H1 (cell line): Measurements from ENCODE around the gene COL5A1.

ENCODE experiments used
- CTBP2 ChIP-seq: IDR thresholded peaks from 2 replicates; pipeline ENCODE4 v1.7.0; 2011; ENCODE audit warnings: borderline replicate concordance, mild to moderate bottlenecking, moderate library complexity, mixed read lengths, low read length; ENCODE audit not compliant: insufficient read depth, insufficient read length
- EGR1 ChIP-seq: IDR thresholded peaks from 2 replicates; pipeline ENCODE4 v1.6.1; 2011; ENCODE audit warnings: low read depth, low read length, borderline replicate concordance
- EZH2 ChIP-seq: fragments of 200-600 bp; sonication (generic); IDR thresholded peaks from 2 replicates; pipeline ENCODE4 v1.7.1; 2012; ENCODE audit warnings: low read depth, mild to moderate bottlenecking, moderate library complexity, low read length, inconsistent platforms; ENCODE audit not compliant: severe bottlenecking
- POLR2A ChIP-seq, 2 experiments: IDR thresholded peaks; 1 replicate in 1 of 2; 2 replicates in 1 of 2; pipeline ENCODE4 v1.6.1; 2011; ENCODE audit warnings: low read depth in 2 of 2, low read length in 2 of 2, mild to moderate bottlenecking in 2 of 2; ENCODE audit errors: control extremely low read depth in 1 of 2
- SIN3A ChIP-seq, 2 experiments: IDR thresholded peaks in 1 of 2; conservative IDR thresholded peaks in 1 of 2; 2 replicates each; pipeline ENCODE4 v1.6.1; 2011 to 2012; ENCODE audit warnings: low read length in 2 of 2, improper control_type of control experiment in 1 of 2, low read depth in 1 of 2, mild to moderate bottlenecking in 1 of 2
- SUZ12 ChIP-seq: fragments of 200-600 bp; sonication (generic); IDR thresholded peaks from 2 replicates; pipeline ENCODE4 v1.6.1; 2012; ENCODE audit warnings: mild to moderate bottlenecking, inconsistent platforms, low read length, moderate library complexity, mixed read lengths
- TAF1 ChIP-seq: IDR thresholded peaks from 2 replicates; pipeline ENCODE4 v1.6.1; 2011; ENCODE audit warnings: mild to moderate bottlenecking, low read depth, low read length
- TF ChIP-seq, protein P1 (sequence below), 3 experiments: IDR thresholded peaks; 1 replicate in 2 of 3; 2 replicates in 1 of 3; pipeline versions ENCODE4 v1.5.1 to v1.6.1; 2011; ENCODE audit warnings: low read length in 3 of 3, mild to moderate bottlenecking in 3 of 3, inconsistent platforms in 2 of 3, low read depth in 1 of 3, moderate library complexity in 1 of 3; ENCODE audit not compliant: insufficient read depth in 1 of 3; ENCODE audit errors: control extremely low read depth in 1 of 3
- TF ChIP-seq, protein P2 (sequence below): IDR thresholded peaks from 2 replicates; pipeline ENCODE4 v1.6.1; 2011; ENCODE audit warnings: low read depth, mild to moderate bottlenecking, low read length; ENCODE audit not compliant: insufficient read depth

DNA sequence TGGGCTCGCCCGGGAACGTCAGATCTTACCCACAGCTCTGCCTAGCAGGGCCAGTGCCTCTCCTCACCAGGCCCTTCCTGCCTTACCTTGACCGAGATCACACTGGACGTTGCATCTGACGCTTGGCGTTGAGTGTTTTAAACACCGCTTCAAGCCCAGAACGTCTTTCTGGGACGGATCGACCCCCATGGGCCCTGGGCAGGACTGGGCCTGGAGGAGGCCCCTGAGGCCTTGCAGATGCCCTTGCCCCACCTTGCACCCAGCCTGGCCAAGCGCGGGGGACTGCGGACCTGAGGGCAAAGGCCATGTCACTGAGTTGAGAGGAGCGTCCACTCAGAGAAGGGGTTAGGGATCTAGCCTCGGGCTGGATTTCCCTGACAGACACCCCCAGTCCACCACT is 174.7 kb downstream of the COL5A1 start:
- TF ChIP-seq EZH2 = no peak
- TF ChIP-seq, protein P1, sequence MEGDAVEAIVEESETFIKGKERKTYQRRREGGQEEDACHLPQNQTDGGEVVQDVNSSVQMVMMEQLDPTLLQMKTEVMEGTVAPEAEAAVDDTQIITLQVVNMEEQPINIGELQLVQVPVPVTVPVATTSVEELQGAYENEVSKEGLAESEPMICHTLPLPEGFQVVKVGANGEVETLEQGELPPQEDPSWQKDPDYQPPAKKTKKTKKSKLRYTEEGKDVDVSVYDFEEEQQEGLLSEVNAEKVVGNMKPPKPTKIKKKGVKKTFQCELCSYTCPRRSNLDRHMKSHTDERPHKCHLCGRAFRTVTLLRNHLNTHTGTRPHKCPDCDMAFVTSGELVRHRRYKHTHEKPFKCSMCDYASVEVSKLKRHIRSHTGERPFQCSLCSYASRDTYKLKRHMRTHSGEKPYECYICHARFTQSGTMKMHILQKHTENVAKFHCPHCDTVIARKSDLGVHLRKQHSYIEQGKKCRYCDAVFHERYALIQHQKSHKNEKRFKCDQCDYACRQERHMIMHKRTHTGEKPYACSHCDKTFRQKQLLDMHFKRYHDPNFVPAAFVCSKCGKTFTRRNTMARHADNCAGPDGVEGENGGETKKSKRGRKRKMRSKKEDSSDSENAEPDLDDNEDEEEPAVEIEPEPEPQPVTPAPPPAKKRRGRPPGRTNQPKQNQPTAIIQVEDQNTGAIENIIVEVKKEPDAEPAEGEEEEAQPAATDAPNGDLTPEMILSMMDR (IDR thresholded peaks at IDR 0.05; ENCODE audit: control extremely low read depth in 1 of 3, insufficient read depth in 1 of 3, low read depth in 1 of 3, low read length in 3 of 3) = no peak
- TF ChIP-seq, protein P2, sequence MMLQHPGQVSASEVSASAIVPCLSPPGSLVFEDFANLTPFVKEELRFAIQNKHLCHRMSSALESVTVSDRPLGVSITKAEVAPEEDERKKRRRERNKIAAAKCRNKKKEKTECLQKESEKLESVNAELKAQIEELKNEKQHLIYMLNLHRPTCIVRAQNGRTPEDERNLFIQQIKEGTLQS = no peak
- TF ChIP-seq SIN3A (conservative IDR thresholded peaks at IDR 0.05 in 1 of 2, IDR thresholded peaks at IDR 0.05 in 1 of 2; ENCODE audit: low read depth in 1 of 2, low read length in 2 of 2) = no peak
- no peak for TF ChIP-seq CTBP2
- no peak for TF ChIP-seq POLR2A (IDR thresholded peaks at IDR 0.05; ENCODE audit: control extremely low read depth in 1 of 2, low read depth in 2 of 2, low read length in 2 of 2)
- TF ChIP-seq TAF1 = no peak
- no peak for TF ChIP-seq EGR1
- TF ChIP-seq SUZ12 = no peak
